CD14-positive monocyte (primary cell): ENCODE data around the gene TBC1D13. TPM values are rescaled to one million over a fixed set of nuclear protein-coding genes. Genes with fewer than 3 reads are reported as not detected.

Experiments
- DNase-seq, 3 donors: peaks; one replicate each; pipeline ENCODE4 v3.0.0-alpha.2; 2011 to 2022
- H2AFZ ChIP-seq: 2 replicates; pipeline ENCODE4 v1.6.0; 2012; ENCODE audit warnings: mild to moderate bottlenecking, low read depth, low read length, inconsistent platforms; ENCODE audit not compliant: insufficient read depth, poor library complexity, severe bottlenecking
- H3K27ac ChIP-seq, 2 donors: 1 replicate in 1 of 2; 2 replicates in 1 of 2; pipeline ENCODE4 v1.5.1; 2012 to 2013; ENCODE audit warnings: low read length in 2 of 2, control low read depth in 1 of 2, inconsistent platforms in 1 of 2, low read depth in 1 of 2, mild to moderate bottlenecking in 1 of 2
- H3K27me3 ChIP-seq, 2 donors: one replicate each; pipeline versions ENCODE4 v1.6.0 to v1.6.1; 2011 to 2013; ENCODE audit warnings: low read length in 2 of 2; ENCODE audit not compliant: control insufficient read depth in 2 of 2, insufficient read depth in 2 of 2
- H3K36me3 ChIP-seq, 2 donors: replicated peaks in 1 of 2; 1 replicate in 1 of 2; 2 replicates in 1 of 2; pipeline versions ENCODE4 v1.5.1 to v1.6.1; 2012 to 2013; ENCODE audit warnings: low read length in 2 of 2, control low read depth in 1 of 2, inconsistent platforms in 1 of 2, mild to moderate bottlenecking in 1 of 2; ENCODE audit not compliant: insufficient read depth in 2 of 2, control insufficient read depth in 1 of 2
- H3K4me1 ChIP-seq, 2 donors: 1 replicate in 1 of 2; 2 replicates in 1 of 2; pipeline versions ENCODE4 v1.5.1 to v1.6.1; 2012 to 2013; ENCODE audit warnings: low read length in 2 of 2, control low read depth in 1 of 2, inconsistent platforms in 1 of 2, mild to moderate bottlenecking in 1 of 2, moderate library complexity in 1 of 2; ENCODE audit not compliant: insufficient read depth in 2 of 2, control insufficient read depth in 1 of 2
- H3K4me2 ChIP-seq: replicated peaks from 2 replicates; pipeline ENCODE3; 2012; ENCODE audit warnings: low read length, moderate library complexity, mild to moderate bottlenecking; ENCODE audit not compliant: poor library complexity, severe bottlenecking; ENCODE audit errors: extremely low read depth
- H3K4me3 ChIP-seq, 3 experiments: fragments of 200-600 bp in 1 of 3; sonication (generic) in 1 of 3; replicated peaks in 1 of 3; 1 replicate in 2 of 3; 2 replicates in 1 of 3; pipeline ENCODE4 v1.5.1; 2011 to 2013; ENCODE audit warnings: low read length in 3 of 3, mild to moderate bottlenecking in 3 of 3, control low read depth in 2 of 3, low read depth in 2 of 3, inconsistent platforms in 1 of 3, moderate library complexity in 1 of 3
- H3K79me2 ChIP-seq: 2 replicates; pipeline ENCODE4 v1.6.0; 2012; ENCODE audit warnings: mild to moderate bottlenecking, control low read depth, inconsistent platforms, low read length, moderate library complexity; ENCODE audit not compliant: insufficient read depth
- H3K9ac ChIP-seq: 2 replicates; pipeline ENCODE4 v1.6.0; 2017; ENCODE audit warnings: low read length, mild to moderate bottlenecking; ENCODE audit not compliant: insufficient read depth, poor library complexity, severe bottlenecking
- H3K9me3 ChIP-seq, 2 donors: replicated peaks in 1 of 2; 1 replicate in 1 of 2; 2 replicates in 1 of 2; pipeline versions ENCODE4 v1.5.1 to v1.6.1; 2012 to 2013; ENCODE audit warnings: low read length in 2 of 2, control low read depth in 1 of 2; ENCODE audit not compliant: control insufficient read depth in 1 of 2, insufficient read depth in 1 of 2
- H4K20me1 ChIP-seq: 2 replicates; pipeline ENCODE4 v1.6.0; 2012; ENCODE audit warnings: mild to moderate bottlenecking, low read length, control low read depth, moderate library complexity; ENCODE audit not compliant: insufficient read depth
- H3K27ac Mint-ChIP-seq, 7 donors: one replicate each; pipeline ENCODE4 v1.8.0; 2020; ENCODE audit warnings: mild to moderate bottlenecking in 7 of 7, mixed read lengths in 7 of 7, moderate library complexity in 6 of 7, inconsistent platforms in 2 of 7
- H3K27me3 Mint-ChIP-seq, 3 donors: one replicate each; pipeline ENCODE4 v1.8.0; 2021 to 2022; ENCODE audit warnings: low read depth in 3 of 3, mild to moderate bottlenecking in 3 of 3, mixed read lengths in 3 of 3, moderate library complexity in 3 of 3, inconsistent platforms in 1 of 3
- H3K36me3 Mint-ChIP-seq, 2 donors: one replicate each; pipeline ENCODE4 v1.8.0; 2020; ENCODE audit warnings: mixed read lengths in 2 of 2, inconsistent platforms in 1 of 2, mild to moderate bottlenecking in 1 of 2
- H3K4me1 Mint-ChIP-seq: one replicate; pipeline ENCODE4 v1.8.0; 2020; ENCODE audit warnings: mild to moderate bottlenecking, mixed read lengths
- H3K4me3 Mint-ChIP-seq, 2 donors: one replicate each; pipeline ENCODE4 v1.8.0; 2020; ENCODE audit warnings: mild to moderate bottlenecking in 2 of 2, mixed read lengths in 2 of 2, moderate library complexity in 1 of 2
- H3K9me3 Mint-ChIP-seq, 7 donors: one replicate each; pipeline ENCODE4 v1.8.0; 2020 to 2022; ENCODE audit warnings: mixed read lengths in 7 of 7, mild to moderate bottlenecking in 6 of 7, moderate library complexity in 6 of 7, inconsistent platforms in 2 of 7
- CTCF ChIP-seq: fragments of 200-600 bp; IDR thresholded peaks from one replicate; pipeline ENCODE4 v1.8.0; 2022; ENCODE audit warnings: antibody characterized with exemption, mild to moderate bottlenecking
- WGBS: methylation state at CpG from one replicate; pipeline ENCODE4 v1.1.5; 2013; ENCODE audit warnings: missing lambda C conversion rate; ENCODE audit not compliant: insufficient coverage; 5-methylcytosine and 5-hydroxymethylcytosine counted together
- intact Hi-C, 2 donors: fragments of 100-400 bp; cut with micrococcal nuclease; formaldehyde crosslinking; loops; one replicate each; pipeline versions ENCODE4 v1.15.0 to v1.15.1; 2023
- polyA plus RNA-seq, 3 donors: library from polyadenylated mRNA; depleted of rRNA in 1 of 3; unstranded in 2 of 3; stranded (reverse) in 1 of 3; fragments of 300-500 nt in 2 of 3; fragments of >200 nt in 1 of 3; fragmentation: Illumina TruSeq in 2 of 3; gene quantifications; 1 replicate in 2 of 3; 2 replicates in 1 of 3; pipeline ENCODE4 v1.2.3, GENCODE V29; 2012 to 2021

Gene TBC1D13
- polyA plus RNA-seq, 3 donors = 9.9 to 16.8 (median 13.8) TPM

DNA sequence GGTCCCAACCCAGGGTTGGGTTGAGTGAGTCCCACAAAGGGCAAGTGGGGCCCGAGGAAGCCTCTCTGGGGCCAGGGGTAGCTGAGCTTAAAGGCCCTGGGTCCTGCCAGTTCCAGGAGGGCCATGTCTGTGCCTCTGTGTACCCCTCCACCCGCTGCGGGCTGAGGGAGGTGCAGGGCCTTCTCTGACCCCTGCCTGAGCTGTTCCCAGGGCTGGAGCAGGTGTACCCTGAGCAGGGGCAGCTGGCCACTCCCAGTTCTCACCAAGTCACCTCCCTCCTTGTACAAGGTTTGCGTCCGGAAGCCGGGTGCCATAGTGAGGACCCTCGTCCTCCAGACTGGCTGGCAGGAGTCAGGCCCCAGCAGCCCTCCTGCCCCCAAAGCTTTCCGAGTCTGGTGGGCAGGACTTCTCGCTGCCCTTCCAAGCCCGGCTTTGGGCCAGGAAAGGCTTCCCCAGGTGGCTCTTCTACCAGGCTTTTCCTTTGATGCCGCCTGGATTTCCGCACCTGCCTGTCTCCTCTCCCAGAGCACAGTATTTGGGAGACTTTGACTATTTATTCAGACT lies 22.1 kb downstream of the TBC1D13 start:
- Histone ChIP-seq H3K4me3 (no peak overlapping the region), H4K20me1 (no peaks in the 10 kb centered on the region), H3K9me3 (no peaks in the 10 kb centered on the region), H3K4me1 (no peaks in the 10 kb centered on the region), H3K27ac (no peak overlapping the region), H3K27me3 (no peaks in the 10 kb centered on the region), H3K4me2 (no peak overlapping the region), H3K9ac (no peak overlapping the region), H2AFZ (no peak overlapping the region), H3K79me2 (no peaks in the 10 kb centered on the region), H3K36me3 (peaks cover 30 to 57% of the 10 kb centered on the region in 2 donors)
- H3K27ac Mint-ChIP-seq = no peak overlapping the region
- peaks cover 0 to 2% (median 0%) of the 10 kb centered on the region in 3 donors for H3K27me3 Mint-ChIP-seq
- DNase-seq = no peak
- no peak for TF ChIP-seq CTCF
- peaks cover 30 to 46% of the 10 kb centered on the region in 2 donors for H3K36me3 Mint-ChIP-seq
- H3K4me1 Mint-ChIP-seq = no peaks in the 10 kb centered on the region
- no peak overlapping the region for H3K4me3 Mint-ChIP-seq
- WGBS = 97% methylated on average over 9 of the region's 12 CpGs
- intact Hi-C loops = loop anchor here in 1 of 2 donors (10.0 kb wide), 1 partner anchor 64 kb away; no protein-coding TSS in a partner anchor
- H3K9me3 Mint-ChIP-seq = no peaks in the 10 kb centered on the region

- TF ChIP-seq CTCF = no peak
- Histone ChIP-seq H3K27ac (no peak overlapping the region), H4K20me1 (no peaks in the 10 kb centered on the region), H3K4me1 (no peaks in the 10 kb centered on the region), H3K4me3 (no peak overlapping the region), H3K4me2 (no peak overlapping the region), H2AFZ (no peak overlapping the region), H3K9ac (no peak overlapping the region), H3K79me2 (no peaks in the 10 kb centered on the region), H3K9me3 (no peaks in the 10 kb centered on the region), H3K27me3 (no peaks in the 10 kb centered on the region), H3K36me3 (peaks cover 28 to 50% of the 10 kb centered on the region in 2 donors)
- intact Hi-C loops = loop anchor here in 1 of 2 donors (10.0 kb wide), 1 partner anchor 65 kb away; no protein-coding TSS in a partner anchor
- Mint-ChIP-seq H3K4me3 (no peak overlapping the region), H3K27ac (peak overlapping the region in 2 of 7 donors; percentile 28 to 36), H3K27me3 (peaks cover 0 to 4% (median 1%) of the 10 kb centered on the region in 3 donors), H3K36me3 (peaks cover 27 to 39% of the 10 kb centered on the region in 2 donors), H3K9me3 (no peaks in the 10 kb centered on the region), H3K4me1 (no peaks in the 10 kb centered on the region)
- DNase-seq = no peak
- 86% methylated on average over 2 of the region's 2 CpGs for WGBS
Observed at GRCh38 chr9:128809831-128810230, 22.8 kb downstream of the TBC1D13 start.
